H9 (cell line): ENCODE measurements around the gene THAP2. TPM values are rescaled to one million over a fixed set of nuclear protein-coding genes. Genes with fewer than 3 reads are reported as not detected.

ENCODE experiments used
- DNase-seq: peaks from one replicate; pipeline ENCODE4 v3.0.0-alpha.2; 2017
- H2AFZ ChIP-seq: one replicate; pipeline ENCODE4 v1.6.1; 2013; ENCODE audit warnings: mild to moderate bottlenecking, low read length, control low read depth, moderate library complexity
- H2AK5ac ChIP-seq: 2 replicates; pipeline ENCODE4 v1.6.1; 2013; ENCODE audit warnings: low read length, control low read depth, mixed read lengths; ENCODE audit not compliant: insufficient read length
- H2BK120ac ChIP-seq: one replicate; pipeline ENCODE4 v1.6.1; 2013; ENCODE audit warnings: low read depth, mild to moderate bottlenecking, low read length, control low read depth, inconsistent platforms; ENCODE audit not compliant: poor library complexity, severe bottlenecking
- H2BK12ac ChIP-seq: 2 replicates; pipeline ENCODE4 v1.6.1; 2013; ENCODE audit warnings: low read length, control low read depth, mixed read lengths, low read depth; ENCODE audit not compliant: insufficient read length
- H2BK15ac ChIP-seq: 2 replicates; pipeline ENCODE4 v1.6.1; 2013; ENCODE audit warnings: low read depth, low read length, control low read depth
- H2BK20ac ChIP-seq: one replicate; pipeline ENCODE4 v1.6.1; 2013; ENCODE audit warnings: low read depth, mild to moderate bottlenecking, low read length, control low read depth, inconsistent platforms; ENCODE audit not compliant: poor library complexity, severe bottlenecking
- H2BK5ac ChIP-seq: 2 replicates; pipeline ENCODE4 v1.6.1; 2013; ENCODE audit warnings: low read length, control low read depth, mixed read lengths; ENCODE audit not compliant: insufficient read length
- H3K14ac ChIP-seq: 2 replicates; pipeline ENCODE4 v1.6.1; 2013; ENCODE audit warnings: low read length, control low read depth; ENCODE audit not compliant: insufficient read depth
- H3K18ac ChIP-seq: 2 replicates; pipeline ENCODE4 v1.6.1; 2013; ENCODE audit warnings: low read depth, mild to moderate bottlenecking, mixed read lengths, low read length, control low read depth; ENCODE audit not compliant: insufficient read length
- H3K23ac ChIP-seq: 2 replicates; pipeline ENCODE4 v1.6.1; 2013; ENCODE audit warnings: low read length, control low read depth, mixed read lengths, low read depth; ENCODE audit not compliant: insufficient read length
- H3K23me2 ChIP-seq: 2 replicates; pipeline ENCODE4 v1.6.1; 2013; ENCODE audit warnings: low read depth, mild to moderate bottlenecking, mixed read lengths, low read length, control low read depth; ENCODE audit not compliant: insufficient read length, poor library complexity, severe bottlenecking
- H3K27ac ChIP-seq: 2 replicates; pipeline ENCODE4 v1.5.1; 2013; ENCODE audit warnings: low read length, control low read depth, mixed read lengths, low read depth; ENCODE audit not compliant: insufficient read length
- H3K27me3 ChIP-seq: 2 replicates; pipeline ENCODE4 v1.6.1; 2013; ENCODE audit warnings: low read length, control low read depth, inconsistent platforms; ENCODE audit not compliant: insufficient read depth
- H3K4ac ChIP-seq: 2 replicates; pipeline ENCODE4 v1.6.1; 2013; ENCODE audit warnings: low read depth, mild to moderate bottlenecking, control low read depth, inconsistent platforms, low read length, moderate library complexity
- H3K4me1 ChIP-seq: 2 replicates; pipeline ENCODE4 v1.6.1; 2013; ENCODE audit warnings: low read length, control low read depth, inconsistent platforms; ENCODE audit not compliant: insufficient read depth
- H3K4me2 ChIP-seq: 2 replicates; pipeline ENCODE4 v1.6.1; 2013; ENCODE audit warnings: low read length, control low read depth, mixed read lengths; ENCODE audit not compliant: insufficient read length, insufficient read depth
- H3K56ac ChIP-seq: 2 replicates; pipeline ENCODE4 v1.6.1; 2013; ENCODE audit warnings: low read depth, mild to moderate bottlenecking, mixed read lengths, low read length, control low read depth; ENCODE audit not compliant: insufficient read length
- H3K79me1 ChIP-seq: 2 replicates; pipeline ENCODE4 v1.6.1; 2013; ENCODE audit warnings: low read depth, mild to moderate bottlenecking, moderate library complexity, low read length, control low read depth, inconsistent platforms; ENCODE audit not compliant: insufficient read depth, poor library complexity, severe bottlenecking
- H3K79me2 ChIP-seq: 2 replicates; pipeline ENCODE4 v1.6.1; 2013; ENCODE audit warnings: low read length, control low read depth, inconsistent platforms; ENCODE audit not compliant: insufficient read depth
- H3K9ac ChIP-seq: 2 replicates; pipeline ENCODE4 v1.6.1; 2013; ENCODE audit warnings: low read length, control low read depth, mixed read lengths; ENCODE audit not compliant: insufficient read length; ENCODE audit errors: extremely low read depth
- H3K9me3 ChIP-seq: one replicate; pipeline ENCODE4 v1.6.1; 2013; ENCODE audit warnings: low read depth, low read length, inconsistent platforms; ENCODE audit not compliant: control insufficient read depth
- H3T11ph ChIP-seq: one replicate; pipeline ENCODE4 v1.6.1; 2013; ENCODE audit warnings: mild to moderate bottlenecking, low read length, control low read depth, inconsistent platforms
- H4K20me1 ChIP-seq: one replicate; pipeline ENCODE4 v1.6.1; 2013; ENCODE audit not compliant: control insufficient read depth, insufficient read length, insufficient read depth
- H4K5ac ChIP-seq: 2 replicates; pipeline ENCODE4 v1.6.1; 2013; ENCODE audit warnings: low read depth, mild to moderate bottlenecking, mixed read lengths, low read length, control low read depth; ENCODE audit not compliant: insufficient read length
- H4K8ac ChIP-seq: replicated peaks from 2 replicates; pipeline ENCODE4 v1.6.1; 2013; ENCODE audit warnings: low read length, control low read depth, mixed read lengths, low read depth; ENCODE audit not compliant: insufficient read length
- H4K91ac ChIP-seq: 2 replicates; pipeline ENCODE4 v1.6.1; 2013; ENCODE audit warnings: low read depth, mild to moderate bottlenecking, moderate library complexity, mixed read lengths, low read length, control low read depth; ENCODE audit not compliant: insufficient read length
- H3K27ac Mint-ChIP-seq, 3 experiments: 2 replicates in 2 of 3; 3 replicates in 1 of 3; pipeline ENCODE4 v1.8.0; 2020 to 2021; ENCODE audit warnings: mixed read lengths in 3 of 3, mild to moderate bottlenecking in 1 of 3, moderate library complexity in 1 of 3
- H3K27me3 Mint-ChIP-seq: 2 replicates; pipeline ENCODE4 v1.8.0; 2021; ENCODE audit warnings: low read depth, mild to moderate bottlenecking, moderate library complexity, mixed read lengths
- H3K36me3 Mint-ChIP-seq, 3 experiments: 2 replicates in 2 of 3; 3 replicates in 1 of 3; pipeline ENCODE4 v1.8.0; 2020 to 2021; ENCODE audit warnings: low read depth in 3 of 3, mixed read lengths in 3 of 3; ENCODE audit not compliant: insufficient read depth in 1 of 3
- H3K4me1 Mint-ChIP-seq, 2 experiments: 2 replicates each; pipeline ENCODE4 v1.8.0; 2020; ENCODE audit warnings: mixed read lengths in 2 of 2
- H3K4me3 Mint-ChIP-seq, 2 experiments: 2 replicates in 1 of 2; 3 replicates in 1 of 2; pipeline ENCODE4 v1.8.0; 2020 to 2021; ENCODE audit warnings: mild to moderate bottlenecking in 2 of 2, mixed read lengths in 2 of 2, moderate library complexity in 1 of 2
- H3K9me3 Mint-ChIP-seq, 2 experiments: 2 replicates in 1 of 2; 3 replicates in 1 of 2; pipeline ENCODE4 v1.8.0; 2020; ENCODE audit warnings: mild to moderate bottlenecking in 2 of 2, mixed read lengths in 2 of 2, moderate library complexity in 1 of 2
- WGBS: extraction: QIAGEN DNeasy Blood & Tissue Kit; methylation state at CpG from one replicate; pipeline ENCODE4 v1.1.7; 2013; ENCODE audit warnings: missing lambda C conversion rate, low lambda C conversion rate, mixed read lengths; ENCODE audit not compliant: insufficient read length; ENCODE audit errors: extremely low coverage; 5-methylcytosine and 5-hydroxymethylcytosine counted together
- total RNA-seq: library from RNA; stranded (reverse); gene quantifications from 2 replicates; pipeline ENCODE4 v1.2.1, GENCODE V29; 2021
- TF ChIP-seq, protein P1 (sequence below): fragments of 200-600 bp; sonication (generic); conservative IDR thresholded peaks from 3 replicates; pipeline ENCODE4 v1.8.0; 2021; ENCODE audit warnings: antibody characterized with exemption, mild to moderate bottlenecking

Gene THAP2
- total RNA-seq, 1 experiment from 2014 or later = 3.7 TPM

DNA sequence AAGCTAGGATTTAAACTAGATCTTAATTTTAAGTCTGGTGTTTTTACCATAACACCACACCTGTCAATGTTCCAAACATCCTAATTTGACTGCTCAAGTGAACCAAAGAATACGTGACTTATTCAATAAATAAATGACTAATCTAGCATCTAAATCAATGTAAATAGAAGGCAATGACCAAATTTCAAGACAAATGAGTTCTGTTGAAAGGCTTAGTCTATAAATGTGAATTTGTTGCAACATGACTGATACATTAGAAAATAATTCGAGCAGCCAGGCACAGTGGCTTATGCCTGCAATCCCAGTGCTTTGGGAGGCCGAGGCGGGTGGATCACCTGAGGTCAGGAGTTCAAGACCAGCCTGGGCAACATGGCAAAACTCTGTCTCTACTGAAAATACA, 15.6 kb upstream of the THAP2 start:
- no peak overlapping the region for H3K18ac ChIP-seq
- Mint-ChIP-seq H3K36me3 (peaks cover 20 to 47% (median 22%) of the 10 kb centered on the region in 3 experiments; a peak in 6 of 7 replicates), H3K27ac (no peak overlapping the region), H3K27me3 (no peaks in the 10 kb centered on the region), H3K4me1 (no peaks in the 10 kb centered on the region), H3K4me3 (no peak overlapping the region), H3K9me3 (no peaks in the 10 kb centered on the region)
- no peak overlapping the region for H3K4me2 ChIP-seq
- H4K8ac ChIP-seq = no peak overlapping the region
- H4K20me1 ChIP-seq = no peaks in the 10 kb centered on the region
- H4K5ac ChIP-seq = no peak overlapping the region
- H3K23me2 ChIP-seq = no peaks in the 10 kb centered on the region
- H3K9ac ChIP-seq = no peak overlapping the region
- TF ChIP-seq, protein P1, sequence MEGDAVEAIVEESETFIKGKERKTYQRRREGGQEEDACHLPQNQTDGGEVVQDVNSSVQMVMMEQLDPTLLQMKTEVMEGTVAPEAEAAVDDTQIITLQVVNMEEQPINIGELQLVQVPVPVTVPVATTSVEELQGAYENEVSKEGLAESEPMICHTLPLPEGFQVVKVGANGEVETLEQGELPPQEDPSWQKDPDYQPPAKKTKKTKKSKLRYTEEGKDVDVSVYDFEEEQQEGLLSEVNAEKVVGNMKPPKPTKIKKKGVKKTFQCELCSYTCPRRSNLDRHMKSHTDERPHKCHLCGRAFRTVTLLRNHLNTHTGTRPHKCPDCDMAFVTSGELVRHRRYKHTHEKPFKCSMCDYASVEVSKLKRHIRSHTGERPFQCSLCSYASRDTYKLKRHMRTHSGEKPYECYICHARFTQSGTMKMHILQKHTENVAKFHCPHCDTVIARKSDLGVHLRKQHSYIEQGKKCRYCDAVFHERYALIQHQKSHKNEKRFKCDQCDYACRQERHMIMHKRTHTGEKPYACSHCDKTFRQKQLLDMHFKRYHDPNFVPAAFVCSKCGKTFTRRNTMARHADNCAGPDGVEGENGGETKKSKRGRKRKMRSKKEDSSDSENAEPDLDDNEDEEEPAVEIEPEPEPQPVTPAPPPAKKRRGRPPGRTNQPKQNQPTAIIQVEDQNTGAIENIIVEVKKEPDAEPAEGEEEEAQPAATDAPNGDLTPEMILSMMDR = no peak
- no peak overlapping the region for H2BK5ac ChIP-seq
- no peaks in the 10 kb centered on the region for H3K79me1 ChIP-seq
- no peak overlapping the region for H3T11ph ChIP-seq
- no peak overlapping the region for H3K14ac ChIP-seq
- H3K27ac ChIP-seq = no peak overlapping the region
- H2BK15ac ChIP-seq = no peak overlapping the region
- H3K56ac ChIP-seq = no peak overlapping the region
- no peak for DNase-seq
- H2BK20ac ChIP-seq = no peak overlapping the region
- H4K91ac ChIP-seq = no peak overlapping the region
- no CpG with 5 or more reads among the region's 4 CpGs for WGBS
- no peak overlapping the region for H2BK120ac ChIP-seq
- H3K23ac ChIP-seq = no peak overlapping the region
- H2AK5ac ChIP-seq = no peak overlapping the region
- no peaks in the 10 kb centered on the region for H3K4me1 ChIP-seq
- H3K4ac ChIP-seq = no peak overlapping the region
- H3K27me3 ChIP-seq = no peaks in the 10 kb centered on the region
- no peak overlapping the region for H2BK12ac ChIP-seq
- H3K9me3 ChIP-seq = no peaks in the 10 kb centered on the region
- no peak overlapping the region for H2AFZ ChIP-seq
- H3K79me2 ChIP-seq = peaks cover 3% of the 10 kb centered on the region; the same call in 1 of the 2 replicates
